Measurements from ENCODE around the gene USP30. TPM values are rescaled to one million over a fixed set of nuclear protein-coding genes. Genes with fewer than 3 reads are reported as not detected.

The USP30 gene
- total RNA-seq, 4 donors from 2014 or later = 10.5 to 15.4 (median 14.2) TPM

DNA sequence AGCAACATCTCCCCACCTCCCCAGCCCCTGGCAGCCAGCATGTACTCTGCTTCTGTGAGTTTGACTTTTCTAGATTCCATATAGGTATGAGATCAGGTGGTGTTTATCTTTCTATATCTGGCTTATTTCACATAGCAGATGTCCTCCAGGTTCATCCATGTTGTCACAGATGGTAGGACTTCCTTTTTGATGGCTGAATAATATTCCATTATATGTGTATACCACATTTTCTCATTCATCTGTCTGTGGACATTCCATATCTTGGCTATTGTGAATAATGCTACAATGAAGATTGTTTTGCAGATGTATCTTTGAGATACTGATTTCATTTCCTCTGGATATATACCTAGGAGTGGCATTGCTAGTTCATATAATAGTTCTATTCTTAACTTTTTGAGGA lies 22.5 kb downstream of the USP30 start:
- no peak overlapping the region for H3K27ac ChIP-seq
- H3K36me3 ChIP-seq = peaks cover 0 to 78% of the 10 kb centered on the region in 2 donors
- no peak overlapping the region for H3K4me3 ChIP-seq
- no peaks in the 10 kb centered on the region for H3K27me3 ChIP-seq
- ATAC-seq = no peak
- no peaks in the 10 kb centered on the region for H3K4me1 ChIP-seq
- TF ChIP-seq, protein P1, sequence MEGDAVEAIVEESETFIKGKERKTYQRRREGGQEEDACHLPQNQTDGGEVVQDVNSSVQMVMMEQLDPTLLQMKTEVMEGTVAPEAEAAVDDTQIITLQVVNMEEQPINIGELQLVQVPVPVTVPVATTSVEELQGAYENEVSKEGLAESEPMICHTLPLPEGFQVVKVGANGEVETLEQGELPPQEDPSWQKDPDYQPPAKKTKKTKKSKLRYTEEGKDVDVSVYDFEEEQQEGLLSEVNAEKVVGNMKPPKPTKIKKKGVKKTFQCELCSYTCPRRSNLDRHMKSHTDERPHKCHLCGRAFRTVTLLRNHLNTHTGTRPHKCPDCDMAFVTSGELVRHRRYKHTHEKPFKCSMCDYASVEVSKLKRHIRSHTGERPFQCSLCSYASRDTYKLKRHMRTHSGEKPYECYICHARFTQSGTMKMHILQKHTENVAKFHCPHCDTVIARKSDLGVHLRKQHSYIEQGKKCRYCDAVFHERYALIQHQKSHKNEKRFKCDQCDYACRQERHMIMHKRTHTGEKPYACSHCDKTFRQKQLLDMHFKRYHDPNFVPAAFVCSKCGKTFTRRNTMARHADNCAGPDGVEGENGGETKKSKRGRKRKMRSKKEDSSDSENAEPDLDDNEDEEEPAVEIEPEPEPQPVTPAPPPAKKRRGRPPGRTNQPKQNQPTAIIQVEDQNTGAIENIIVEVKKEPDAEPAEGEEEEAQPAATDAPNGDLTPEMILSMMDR (IDR thresholded peaks at IDR 0.05) = no peak
- TF ChIP-seq POLR2AphosphoS5 (IDR thresholded peaks at IDR 0.05) (no peak), POLR2A (IDR thresholded peaks at IDR 0.05) (no peak), EP300 (IDR thresholded peaks at IDR 0.05) (no peak)
- peaks cover 0 to 11% (median 0%) of the 10 kb centered on the region in 3 donors for H3K9me3 ChIP-seq

DNA sequence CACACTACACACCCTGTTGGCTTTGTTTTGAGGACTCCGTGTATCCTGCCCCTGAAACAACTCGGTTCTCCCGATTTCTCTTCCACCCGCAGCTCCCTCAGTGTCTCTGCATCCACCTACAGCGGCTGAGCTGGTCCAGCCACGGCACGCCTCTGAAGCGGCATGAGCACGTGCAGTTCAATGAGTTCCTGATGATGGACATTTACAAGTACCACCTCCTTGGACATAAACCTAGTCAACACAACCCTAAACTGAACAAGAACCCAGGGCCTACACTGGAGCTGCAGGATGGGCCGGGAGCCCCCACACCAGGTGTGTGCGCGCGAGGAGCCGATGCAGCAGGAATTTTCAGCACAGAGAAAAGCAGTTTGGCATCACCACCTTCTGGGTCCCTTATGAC lies 30.4 kb downstream of the USP30 start:
- Histone ChIP-seq H3K27ac (no peak overlapping the region), H3K4me3 (no peak overlapping the region), H3K9me3 (peaks cover 0 to 11% (median 0%) of the 10 kb centered on the region in 3 donors), H3K27me3 (no peaks in the 10 kb centered on the region), H3K4me1 (no peaks in the 10 kb centered on the region), H3K36me3 (peaks cover 0 to 92% of the 10 kb centered on the region in 2 donors)
- ATAC-seq = no peak
- no peak for TF ChIP-seq POLR2AphosphoS5 (IDR thresholded peaks at IDR 0.05)
- TF ChIP-seq, protein P1 (IDR thresholded peaks at IDR 0.05) = no peak
- no peak for TF ChIP-seq EP300 (IDR thresholded peaks at IDR 0.05)
- TF ChIP-seq POLR2A (IDR thresholded peaks at IDR 0.05) = no peak
- 60 to 80% methylated on average over 1 to 3 of the region's 14 CpGs for WGBS, 2 donors (ENCODE audit: low coverage in 1 of 2)

DNA sequence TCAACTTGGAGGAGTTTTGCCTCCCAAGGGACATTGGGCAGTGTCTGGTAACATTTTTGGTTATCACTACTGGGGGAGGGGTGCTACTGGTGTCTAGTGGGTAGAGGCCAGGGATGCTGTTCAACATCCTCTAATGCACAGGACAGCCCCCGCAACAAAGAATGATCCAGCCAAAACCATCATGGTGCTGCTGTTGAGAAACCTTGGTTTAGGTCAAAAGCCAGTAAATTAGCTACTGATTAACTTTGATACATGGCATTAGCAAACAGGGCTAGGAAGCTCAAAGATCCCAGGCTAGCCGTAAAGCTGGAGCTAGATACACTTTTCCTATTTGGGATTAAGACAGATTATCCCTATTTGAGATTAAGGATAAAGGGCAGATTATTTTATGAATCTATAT lies 32.0 kb downstream of the USP30 start:
- H3K4me1 ChIP-seq = no peaks in the 10 kb centered on the region
- no peaks in the 10 kb centered on the region for H3K27me3 ChIP-seq
- peaks cover 0 to 97% of the 10 kb centered on the region in 2 donors for H3K36me3 ChIP-seq
- TF ChIP-seq, protein P1 (IDR thresholded peaks at IDR 0.05) = no peak
- TF ChIP-seq EP300 (IDR thresholded peaks at IDR 0.05) = no peak
- no peak for TF ChIP-seq POLR2A (IDR thresholded peaks at IDR 0.05)
- TF ChIP-seq POLR2AphosphoS5 (IDR thresholded peaks at IDR 0.05) = no peak
- ATAC-seq = no peak
- no peak overlapping the region for H3K27ac ChIP-seq
- 97 to 100% methylated on average over 2 of the region's 2 CpGs for WGBS, 2 donors (ENCODE audit: low coverage in 1 of 2)
- no peak overlapping the region for H3K4me3 ChIP-seq
- no peaks in the 10 kb centered on the region for H3K9me3 ChIP-seq

DNA sequence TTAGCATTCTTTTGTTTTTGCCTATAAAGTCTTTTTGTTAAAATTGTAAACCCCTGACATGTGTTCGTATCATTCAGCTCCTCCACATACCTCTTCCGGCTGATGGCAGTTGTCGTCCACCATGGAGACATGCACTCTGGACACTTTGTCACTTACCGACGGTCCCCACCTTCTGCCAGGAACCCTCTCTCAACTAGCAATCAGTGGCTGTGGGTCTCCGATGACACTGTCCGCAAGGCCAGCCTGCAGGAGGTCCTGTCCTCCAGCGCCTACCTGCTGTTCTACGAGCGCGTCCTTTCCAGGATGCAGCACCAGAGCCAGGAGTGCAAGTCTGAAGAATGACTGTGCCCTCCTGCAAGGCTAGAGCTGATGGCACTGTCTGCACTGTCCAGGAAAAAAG lies 33.2 kb downstream of the USP30 start:
- Histone ChIP-seq H3K27me3 (no peaks in the 10 kb centered on the region), H3K4me1 (peaks cover 0 to 3% (median 0%) of the 10 kb centered on the region in 3 donors), H3K27ac (no peak overlapping the region), H3K36me3 (peaks cover 0 to 100% of the 10 kb centered on the region in 2 donors), H3K4me3 (no peak overlapping the region), H3K9me3 (no peaks in the 10 kb centered on the region)
- no peak for ATAC-seq
- WGBS, 2 donors (ENCODE audit: low coverage in 1 of 2) = 93 to 94% methylated on average over 5 to 8 of the region's 11 CpGs
- TF ChIP-seq EP300 (IDR thresholded peaks at IDR 0.05) (no peak), POLR2AphosphoS5 (IDR thresholded peaks at IDR 0.05) (no peak), POLR2A (IDR thresholded peaks at IDR 0.05) (no peak)
- TF ChIP-seq, protein P1 (IDR thresholded peaks at IDR 0.05) = no peak

DNA sequence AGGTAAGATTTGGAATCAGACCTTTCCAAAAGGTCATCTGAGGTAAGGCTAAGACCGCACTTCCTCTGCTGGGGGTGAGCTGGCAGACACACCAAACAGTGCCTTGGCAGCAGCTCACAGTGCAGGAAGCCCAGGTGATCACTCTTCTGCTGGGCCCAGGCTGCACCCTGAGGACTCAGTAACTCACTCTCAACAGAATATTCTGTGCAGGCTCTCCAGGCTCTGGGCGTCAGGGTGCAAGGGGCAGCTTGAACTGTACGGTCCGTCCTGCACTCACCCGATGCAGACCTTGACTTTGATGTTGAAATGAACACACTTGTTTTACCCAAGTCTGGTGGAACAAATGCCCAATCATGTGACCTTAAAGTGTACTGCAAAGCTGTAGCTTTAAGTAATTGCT lies 34.9 kb downstream of the USP30 start:
- TF ChIP-seq POLR2AphosphoS5 (IDR thresholded peaks at IDR 0.05) (no peak), EP300 (IDR thresholded peaks at IDR 0.05) (no peak), POLR2A (IDR thresholded peaks at IDR 0.05) (no peak)
- TF ChIP-seq, protein P1 (IDR thresholded peaks at IDR 0.05) = no peak
- no peak for ATAC-seq
- Histone ChIP-seq H3K27ac (no peak overlapping the region), H3K9me3 (no peaks in the 10 kb centered on the region), H3K4me1 (peaks cover 0 to 19% (median 6%) of the 10 kb centered on the region in 3 donors), H3K36me3 (peaks cover 0 to 95% of the 10 kb centered on the region in 2 donors), H3K4me3 (no peak overlapping the region), H3K27me3 (no peaks in the 10 kb centered on the region)
- WGBS, 2 donors (ENCODE audit: low coverage in 1 of 2) = 71 to 73% methylated on average over 1 of the region's 5 CpGs

All from gastroesophageal sphincter (tissue), 4 donors.